ENCODE data around the gene KIAA1958.
A peak's percentile ranks its signal among the peaks of the same experiment; 100 is the strongest.
"Not testable (repeated sequence)": the region's sequence is repeated elsewhere in the genome, so short reads cannot be mapped to it uniquely, and the experiment has no call there.

The KIAA1958 gene

DNA sequence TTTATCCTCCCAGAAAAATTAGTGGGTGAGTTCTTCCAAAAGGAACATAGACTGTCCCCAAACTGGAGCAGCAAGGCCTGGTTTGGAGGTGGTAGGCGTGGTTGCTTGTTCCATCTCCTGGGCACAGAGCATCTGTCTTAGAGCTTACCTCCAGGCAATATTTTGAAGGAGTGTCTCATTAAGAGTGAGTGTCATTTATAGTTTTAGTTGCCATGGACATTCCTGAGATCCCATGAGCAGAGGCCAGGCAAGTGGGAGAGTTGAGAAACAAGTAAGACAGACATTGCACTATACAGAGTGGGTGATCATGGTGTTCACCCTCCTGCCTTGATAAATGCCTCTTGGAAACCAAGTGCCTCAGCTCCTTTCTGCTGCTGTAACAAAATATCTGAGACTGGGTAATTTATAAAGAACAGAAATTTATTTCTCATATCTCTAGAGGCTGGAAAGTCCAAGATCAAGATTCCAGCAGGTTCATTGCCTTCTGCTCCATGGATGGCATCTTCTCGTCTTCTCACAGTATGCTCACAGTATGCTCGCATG lies 68.5 kb downstream of the KIAA1958 start:
- DNase-seq (ENCODE audit: low spot score), result no peak

DNA sequence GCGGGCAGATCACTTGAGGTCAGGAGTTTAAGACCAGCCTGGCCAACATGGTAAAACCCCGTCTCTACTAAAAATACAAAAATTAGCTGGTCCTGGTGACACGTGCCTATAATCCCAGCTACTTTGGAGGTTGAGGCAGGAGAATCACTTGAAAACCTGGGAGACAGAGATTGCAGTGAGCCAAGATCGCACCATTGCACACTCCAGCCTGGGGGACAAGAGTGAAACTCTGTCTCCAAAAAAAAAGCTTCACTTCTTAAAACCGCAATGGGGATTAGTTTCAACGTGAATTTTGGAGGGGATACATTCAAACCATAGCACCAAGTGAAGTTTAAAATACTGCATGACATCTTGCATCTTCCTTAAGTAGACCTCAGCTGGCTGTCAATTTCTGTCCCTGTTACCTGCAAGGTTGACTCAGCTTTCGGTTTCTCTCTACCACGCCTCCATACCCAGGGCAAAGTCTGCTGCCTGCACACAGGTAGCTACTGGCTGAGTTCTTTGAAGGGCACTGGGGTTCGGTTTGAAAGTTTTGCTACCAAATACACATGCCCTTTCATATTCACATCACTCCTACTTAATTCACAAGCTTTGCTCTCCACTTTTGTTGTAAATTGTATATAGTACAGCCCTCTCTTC lies 69.3 kb downstream of the KIAA1958 start:
- no peak for DNase-seq (ENCODE audit: low spot score)

DNA sequence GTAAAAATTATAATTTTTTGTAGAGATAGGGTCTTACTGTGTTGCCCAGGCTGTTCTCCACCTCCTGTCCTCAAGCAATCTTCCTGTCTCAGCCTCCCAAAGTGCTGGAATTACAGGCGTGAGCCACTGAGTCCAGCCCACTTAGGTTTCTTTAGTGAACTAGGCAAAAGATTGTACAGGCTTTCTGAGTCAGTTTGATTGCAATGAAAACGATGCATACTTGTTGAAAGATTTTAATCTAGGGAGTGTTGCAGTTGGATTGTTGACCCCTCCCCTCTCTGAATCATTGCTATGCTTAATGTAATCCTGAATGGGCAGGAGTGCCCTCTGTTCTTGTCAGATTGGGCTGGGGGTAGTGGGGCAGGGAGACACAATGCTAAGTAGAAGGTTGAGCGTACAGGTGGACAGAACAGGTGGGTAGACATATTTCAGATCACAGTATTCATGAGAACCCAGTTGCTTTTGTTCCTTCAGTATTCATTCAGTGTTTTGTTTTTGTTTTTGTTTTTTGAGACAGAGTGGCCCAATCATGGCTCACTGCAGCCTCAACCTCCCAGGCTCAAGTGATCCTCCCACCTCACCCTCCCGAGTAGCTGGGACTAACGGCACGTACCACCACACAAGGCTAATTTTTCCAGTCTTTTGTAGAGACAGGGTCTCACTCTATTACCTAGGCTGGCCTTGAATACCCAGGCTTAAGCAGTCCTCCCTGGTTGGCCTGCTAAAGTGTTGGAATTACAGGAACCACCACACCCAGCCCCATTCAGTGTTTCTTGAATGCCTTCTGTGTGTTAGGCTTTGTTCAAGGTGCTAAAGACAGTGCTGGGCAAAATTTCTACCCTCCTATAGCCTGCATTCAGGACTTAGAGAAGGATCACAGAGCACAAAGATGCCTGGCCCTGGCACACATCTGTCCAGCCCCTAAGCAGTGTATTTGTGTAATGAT lies 70.1 kb downstream of the KIAA1958 start:
- DNase-seq (ENCODE audit: low spot score), result peak; percentile 64

DNA sequence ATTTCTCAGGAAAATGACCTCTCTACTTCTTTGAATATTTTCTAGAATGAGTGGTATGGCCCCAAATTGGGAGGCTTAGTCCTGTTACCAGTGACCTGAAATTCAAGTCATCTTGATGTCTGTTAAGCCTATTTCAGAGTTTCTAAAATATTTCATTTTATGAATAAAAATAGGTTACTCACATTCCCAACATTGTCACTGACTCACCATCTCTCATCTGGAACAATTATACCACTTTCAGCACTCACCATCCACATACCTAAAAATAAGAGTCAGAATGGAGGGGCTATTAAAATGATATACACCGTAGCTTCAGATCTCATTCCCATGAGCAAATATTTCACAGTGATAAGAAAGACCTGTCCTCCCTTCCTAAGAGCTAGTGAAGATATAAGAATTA lies 71.8 kb downstream of the KIAA1958 start:
- DNase-seq (ENCODE audit: low spot score), result peak; percentile 74

DNA sequence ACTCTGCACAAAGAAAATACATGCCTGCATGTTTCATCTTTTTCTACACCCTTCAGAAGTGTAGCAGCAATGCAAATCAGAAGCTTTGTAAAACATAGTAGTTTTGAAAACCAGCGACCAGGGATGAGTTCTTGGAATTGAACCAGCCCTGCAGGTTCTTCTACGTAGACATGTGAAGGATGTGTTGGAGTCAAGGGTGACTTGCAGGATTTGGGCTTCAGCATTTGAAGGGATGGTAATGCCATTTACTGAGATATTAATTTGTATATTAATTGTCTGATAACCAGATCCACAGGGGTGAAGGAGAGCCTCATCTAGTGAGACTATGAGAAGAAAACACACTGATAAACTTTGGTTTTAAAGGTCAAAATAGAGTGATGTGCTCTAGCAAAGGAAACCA lies 72.4 kb downstream of the KIAA1958 start:
- no peak for DNase-seq (ENCODE audit: low spot score)

DNA sequence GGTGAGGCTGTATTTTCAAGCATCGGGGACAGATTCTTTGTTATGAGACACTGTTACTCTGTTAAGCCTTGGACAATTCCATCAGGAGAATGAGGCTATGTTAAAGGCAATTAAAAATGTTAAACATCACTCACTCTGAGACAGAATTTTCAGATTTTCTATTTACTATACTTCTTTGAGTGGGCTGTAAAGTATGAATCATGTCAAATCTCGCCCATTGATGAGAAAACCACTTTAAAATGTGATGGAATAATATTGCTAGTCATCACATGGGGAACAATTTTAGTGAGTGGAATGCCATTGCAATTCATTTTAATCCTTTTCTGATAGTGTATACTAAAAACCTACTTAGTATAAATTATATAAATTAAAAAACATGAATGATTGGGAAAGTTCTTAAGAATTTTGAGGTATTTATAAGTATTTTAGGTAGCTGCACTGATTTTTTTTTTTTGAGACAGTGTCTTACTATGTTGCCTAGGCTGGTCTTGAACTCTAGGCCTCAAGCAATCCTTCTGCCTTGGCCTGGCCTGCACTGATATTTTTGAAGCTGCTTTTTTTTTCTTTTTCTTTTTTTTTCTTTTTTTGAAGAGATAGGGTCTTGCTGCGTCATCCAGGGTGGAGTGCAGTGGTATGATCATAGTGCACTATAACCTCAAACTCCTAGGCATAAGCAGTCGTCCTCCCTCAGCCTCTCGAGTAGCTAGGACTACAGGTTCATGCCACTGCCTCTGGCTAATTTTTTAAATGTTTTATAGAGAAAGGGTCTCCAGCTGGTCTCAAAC lies 73.2 kb downstream of the KIAA1958 start:
- no peak for DNase-seq (ENCODE audit: low spot score)

DNA sequence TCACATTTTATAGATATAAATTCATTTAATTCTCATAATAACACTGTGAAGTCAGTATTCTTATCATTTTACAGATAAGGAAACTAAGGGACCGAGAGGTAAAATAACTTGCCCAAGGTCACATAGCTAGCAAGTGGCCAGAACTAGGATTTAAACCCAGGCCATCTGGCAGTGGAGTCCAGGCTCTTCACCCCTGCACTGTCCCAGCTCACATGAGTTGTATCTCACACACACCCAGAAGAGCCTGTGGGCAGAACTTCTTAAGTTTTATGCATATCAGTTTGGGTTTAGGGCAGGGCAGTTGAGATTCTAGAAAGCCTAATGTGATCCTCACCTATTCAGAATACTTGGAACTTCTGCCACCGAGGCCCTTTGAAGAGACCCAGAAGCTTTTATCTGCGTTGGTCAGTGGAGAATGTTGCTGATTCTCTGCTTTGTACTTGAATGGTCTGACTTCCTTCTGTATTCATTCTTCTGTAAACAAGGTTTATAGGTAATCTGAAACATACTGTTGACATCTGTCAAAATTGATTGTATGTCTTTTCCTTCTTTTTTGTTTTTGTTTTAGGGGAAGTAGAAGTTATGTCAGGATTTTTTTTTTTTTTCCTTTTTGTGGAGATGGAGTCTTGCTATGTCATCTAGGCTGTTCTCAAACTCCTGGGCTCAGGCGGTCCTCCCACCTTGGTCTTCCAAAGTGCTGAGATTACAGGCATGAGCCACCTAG lies 75.8 kb downstream of the KIAA1958 start:
- DNase-seq (ENCODE audit: low spot score), result no peak

DNA sequence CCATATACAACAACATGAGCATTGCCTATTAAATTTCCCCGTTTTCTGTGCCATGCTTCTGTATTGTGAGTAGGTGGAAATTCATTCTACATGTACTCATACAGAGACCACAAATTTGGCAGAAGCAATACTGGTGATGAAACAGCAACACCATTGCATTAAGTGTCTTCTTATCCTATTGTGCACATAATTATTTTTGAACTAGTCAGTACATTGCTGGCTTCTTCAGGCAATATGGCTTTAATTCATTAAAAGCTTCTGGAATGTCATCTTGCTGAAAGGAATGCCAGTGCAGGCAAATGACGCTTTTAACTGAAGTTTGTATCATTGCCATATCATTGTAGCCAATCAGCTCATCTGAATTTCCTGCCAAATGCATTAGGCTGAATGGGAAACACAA lies 82.6 kb downstream of the KIAA1958 start:
- DNase-seq (ENCODE audit: low spot score), result peak; percentile 75

DNA sequence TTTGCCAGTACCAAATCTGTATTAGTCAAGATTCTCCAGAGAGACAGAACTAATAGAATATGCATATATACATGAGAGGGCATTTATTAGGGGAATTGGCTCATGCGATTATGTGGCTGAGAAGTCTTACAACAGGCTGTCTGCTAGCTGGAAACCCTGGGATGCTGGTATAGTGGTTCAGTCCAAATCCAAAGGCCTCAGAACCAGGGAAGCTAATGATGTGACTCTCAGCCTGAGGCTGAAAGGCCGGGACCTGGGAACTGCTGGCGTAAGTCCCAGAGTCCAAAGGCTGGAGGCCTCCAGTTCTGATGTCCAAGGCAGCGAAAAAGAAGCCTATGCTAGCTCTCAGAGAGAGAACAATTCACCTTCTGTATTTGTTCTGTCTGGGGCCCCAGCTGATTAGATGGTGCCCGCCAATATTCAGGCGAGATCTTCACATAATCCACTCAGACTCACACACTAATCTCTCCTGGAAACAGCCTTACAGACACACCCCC lies 84.1 kb downstream of the KIAA1958 start:
- no peak for DNase-seq (ENCODE audit: low spot score)

DNA sequence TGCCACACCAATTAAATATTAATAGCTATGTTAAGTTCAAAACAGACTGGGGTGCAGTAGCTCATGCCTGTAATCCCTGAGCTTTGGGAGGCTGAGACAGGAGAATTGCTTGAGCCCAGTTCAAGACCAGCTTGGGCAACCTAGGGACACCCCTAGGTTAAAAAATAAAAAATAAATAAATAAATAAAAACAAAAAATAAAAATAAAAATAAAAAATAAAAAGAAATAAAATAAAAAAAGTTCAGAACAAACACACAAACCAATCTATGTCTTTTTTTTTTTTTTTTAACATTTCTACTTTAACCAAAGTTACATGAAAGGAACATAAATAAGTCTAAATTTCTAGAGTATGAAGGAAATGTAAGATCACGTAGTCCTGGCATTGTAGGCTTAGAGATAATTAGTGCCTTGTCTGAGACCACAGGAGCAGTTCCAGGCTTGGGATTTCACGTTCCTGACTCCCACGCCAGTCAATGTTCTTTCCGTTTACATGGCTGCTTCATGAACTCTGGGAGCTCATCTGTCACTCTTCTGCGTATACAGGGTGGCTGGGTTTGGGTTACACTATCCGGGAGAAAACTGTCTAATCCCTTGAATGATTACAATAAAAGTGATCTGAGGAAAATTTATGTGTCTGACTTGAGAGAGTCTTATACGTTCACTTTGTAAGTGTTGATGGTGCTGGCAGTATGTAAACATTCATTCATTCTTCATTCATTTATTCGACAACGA lies 85.2 kb downstream of the KIAA1958 start:
- no peak for DNase-seq (ENCODE audit: low spot score)

DNA sequence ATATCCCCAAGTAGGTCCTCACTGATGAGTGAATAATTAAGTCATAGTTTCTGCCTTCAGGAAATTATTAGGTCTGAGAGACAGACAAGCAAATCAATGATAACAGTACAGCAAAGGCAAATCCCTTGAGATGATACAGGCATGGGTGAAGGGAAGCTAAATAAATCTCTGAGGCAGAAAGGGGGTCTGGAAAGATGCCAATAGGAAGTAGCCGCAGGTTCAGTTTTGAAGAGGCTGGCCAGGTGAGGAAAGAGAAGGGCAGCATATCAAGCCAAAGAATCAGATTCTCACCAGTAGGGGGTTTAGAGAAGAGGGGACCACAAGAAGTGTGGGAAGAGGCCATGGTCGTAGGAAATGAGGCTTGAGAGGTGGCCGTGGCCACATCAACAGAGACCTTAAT lies 85.8 kb downstream of the KIAA1958 start:
- DNase-seq (ENCODE audit: low spot score), result no peak

DNA sequence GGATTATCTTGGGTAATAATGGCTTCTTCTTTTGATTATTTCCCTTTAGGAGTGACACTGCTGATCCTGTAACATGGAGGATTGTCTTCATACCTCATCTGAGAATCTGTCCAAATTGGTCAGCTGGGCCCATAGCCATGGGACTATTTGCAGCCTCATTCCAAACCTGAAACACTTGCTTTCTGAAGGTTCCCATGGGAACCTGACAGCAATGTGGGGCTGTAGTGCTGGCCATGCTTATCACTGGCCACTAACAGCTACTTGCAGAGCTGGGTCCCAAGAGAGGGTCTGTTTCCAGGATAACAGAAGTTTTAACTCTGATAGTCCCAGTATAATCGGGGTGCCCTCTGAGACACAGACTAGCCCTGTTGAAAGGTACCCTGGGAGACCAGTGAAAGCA lies 87.4 kb downstream of the KIAA1958 start:
- no peak for DNase-seq (ENCODE audit: low spot score)

DNA sequence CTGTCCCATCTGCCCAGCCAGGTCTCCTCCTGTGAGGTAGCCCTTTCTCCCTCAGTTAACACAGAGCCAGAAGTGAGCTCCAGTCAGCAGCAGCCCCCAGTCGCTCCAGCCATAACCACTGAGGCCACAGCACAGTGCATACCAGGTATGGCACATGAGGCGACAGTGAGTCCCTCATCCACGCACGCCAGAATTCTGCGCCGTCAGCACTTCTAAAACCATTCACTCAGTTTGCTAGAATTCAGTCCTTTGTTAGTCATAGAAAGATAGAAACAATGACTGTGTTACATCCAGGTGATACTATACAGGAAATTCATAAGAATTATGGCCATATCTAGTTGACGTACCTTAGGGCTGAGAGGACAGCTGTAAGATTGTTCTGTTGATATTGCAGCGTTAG lies 88.5 kb downstream of the KIAA1958 start:
- no peak for DNase-seq (ENCODE audit: low spot score)

DNA sequence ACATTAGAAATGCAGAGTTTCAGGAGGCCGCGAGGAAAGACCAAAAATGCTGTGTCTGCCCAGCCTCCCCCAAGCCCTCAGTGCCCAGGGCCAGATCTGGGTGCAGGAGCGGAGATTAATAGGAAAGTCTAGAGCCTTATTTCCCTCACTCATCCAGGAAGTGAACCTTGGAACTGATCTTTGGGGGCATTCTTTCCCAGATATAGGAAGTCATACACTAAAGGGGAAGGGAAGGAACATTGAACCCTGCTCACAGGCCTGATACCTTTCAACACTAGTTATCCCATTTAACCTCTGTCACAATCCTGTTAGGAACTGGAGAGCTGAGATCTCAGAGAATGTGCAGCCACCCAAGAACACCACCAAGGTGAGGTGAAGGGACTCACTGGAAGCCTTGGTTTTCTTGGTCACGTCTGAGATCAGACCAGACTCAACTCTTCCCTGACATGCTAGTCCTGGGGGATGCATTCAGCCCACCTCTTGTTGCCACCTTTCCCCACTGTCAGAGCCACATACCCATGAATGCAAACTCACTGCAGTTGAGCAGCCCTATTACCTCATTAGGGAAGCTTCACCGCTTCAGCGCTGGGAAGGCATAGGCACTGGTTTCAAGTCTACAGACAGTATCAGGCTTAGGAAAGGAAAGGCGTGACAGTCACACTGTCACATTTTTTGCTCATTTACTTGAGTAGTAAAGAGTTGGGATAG lies 95.0 kb downstream of the KIAA1958 start:
- DNase-seq (ENCODE audit: low spot score), result no peak

DNA sequence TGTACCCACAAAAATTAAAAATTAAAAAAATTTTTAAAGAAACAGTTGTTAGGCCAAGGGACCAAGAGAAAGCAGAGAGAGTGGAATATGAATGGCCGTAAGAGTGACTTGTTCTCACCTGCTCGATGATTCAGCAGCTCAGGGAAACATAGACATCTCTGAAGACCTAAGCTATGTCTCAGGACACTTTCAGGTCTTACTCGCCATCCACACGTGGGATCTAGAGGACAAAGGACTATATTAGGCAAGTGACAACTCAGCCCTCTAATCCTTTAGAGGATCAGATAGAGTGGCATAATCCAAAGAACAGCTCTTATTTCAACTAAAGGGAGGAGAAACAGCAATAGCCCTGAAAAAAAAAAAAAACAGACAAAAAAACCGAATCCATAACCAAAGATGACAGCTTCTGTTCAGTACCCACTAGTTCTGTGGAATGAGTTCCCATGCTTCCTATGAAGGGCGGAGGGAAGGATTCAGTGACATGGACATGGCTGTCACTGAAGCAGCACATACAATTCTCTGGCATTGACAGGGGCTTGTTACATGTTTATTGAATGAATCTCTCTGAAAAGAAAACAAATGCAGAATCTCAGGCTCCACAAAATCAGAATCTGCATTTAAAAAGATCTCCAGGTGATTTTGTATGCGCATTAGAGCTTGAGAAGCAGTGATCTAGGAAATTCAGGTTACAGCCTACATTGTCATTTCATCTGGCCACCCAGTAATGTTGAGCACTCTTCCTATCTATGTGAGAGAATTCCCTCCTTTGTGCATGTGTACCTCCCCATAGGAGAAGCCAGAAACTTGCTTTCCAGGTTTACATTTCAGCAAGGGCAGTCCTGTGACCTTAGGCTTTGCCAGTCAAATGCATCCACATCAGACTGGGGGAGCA lies 96.0 kb downstream of the KIAA1958 start:
- DNase-seq (ENCODE audit: low spot score), result no peak

DNA sequence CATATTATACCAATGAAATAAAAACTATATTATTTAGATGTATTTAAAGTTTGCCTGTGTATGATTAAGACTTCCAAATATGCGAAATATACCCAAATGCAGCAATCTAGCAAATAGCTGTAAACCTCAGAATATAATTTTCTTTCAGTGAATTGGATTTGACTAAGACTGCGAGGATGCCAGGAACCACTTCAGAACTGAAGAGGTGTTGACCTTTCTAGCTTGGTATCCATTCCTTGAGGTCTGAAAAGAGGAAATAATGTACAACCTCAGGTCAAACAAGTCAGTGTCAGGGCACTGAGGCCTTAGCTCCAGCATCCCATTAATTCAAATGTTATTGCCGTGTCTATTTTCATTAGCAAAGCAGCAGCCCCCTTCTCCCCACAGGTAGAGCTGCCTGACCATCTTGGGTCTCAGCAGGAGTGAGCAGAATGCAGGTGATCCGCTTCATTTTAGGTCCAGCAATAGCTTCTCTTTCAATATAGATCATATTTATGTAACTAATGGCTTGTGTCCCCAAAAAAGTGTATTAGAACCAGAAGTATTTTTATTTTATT lies 100.0 kb downstream of the KIAA1958 start:
- peak; percentile 5 for DNase-seq (ENCODE audit: low spot score)

DNA sequence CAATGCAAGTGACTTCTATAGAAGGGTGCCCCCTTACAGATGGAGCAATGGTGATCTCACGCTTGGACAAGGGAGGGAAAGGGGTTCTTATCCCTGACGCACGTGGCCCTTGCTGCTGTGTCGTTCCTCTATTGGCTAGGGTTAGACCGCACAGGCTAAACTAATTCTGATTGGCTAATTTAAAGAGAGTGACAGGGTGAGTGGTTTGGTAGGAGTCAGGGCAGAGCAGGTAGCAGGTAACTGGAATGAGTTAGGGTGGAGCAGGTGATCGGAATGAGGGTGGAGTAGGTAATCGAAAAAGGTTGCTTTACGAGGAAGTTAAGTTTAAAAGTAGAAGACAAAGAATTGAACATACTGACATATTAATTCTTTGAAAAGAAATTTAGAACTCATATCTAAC lies 105.2 kb downstream of the KIAA1958 start:
- not testable (repeated sequence) for DNase-seq (ENCODE audit: low spot score)

DNA sequence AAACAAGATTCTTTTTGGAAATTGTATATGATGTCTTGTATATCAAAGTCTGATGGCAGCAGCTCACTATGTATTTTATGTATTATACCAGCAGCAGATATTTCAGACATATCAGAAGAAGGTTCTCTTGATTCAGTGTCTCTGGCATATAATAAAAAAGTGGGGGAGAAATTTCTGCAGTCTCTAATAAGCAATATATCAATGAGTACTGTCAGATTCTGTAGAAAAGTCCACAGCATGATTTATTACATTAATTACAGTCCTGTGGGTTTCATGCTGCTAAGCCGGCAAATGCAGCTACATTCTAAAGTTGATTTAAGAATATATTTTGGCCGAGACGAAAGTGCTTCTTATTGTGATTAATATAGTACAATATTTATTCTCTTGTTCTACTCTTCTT lies 113.1 kb downstream of the KIAA1958 start:
- DNase-seq (ENCODE audit: low spot score), result no peak

DNA sequence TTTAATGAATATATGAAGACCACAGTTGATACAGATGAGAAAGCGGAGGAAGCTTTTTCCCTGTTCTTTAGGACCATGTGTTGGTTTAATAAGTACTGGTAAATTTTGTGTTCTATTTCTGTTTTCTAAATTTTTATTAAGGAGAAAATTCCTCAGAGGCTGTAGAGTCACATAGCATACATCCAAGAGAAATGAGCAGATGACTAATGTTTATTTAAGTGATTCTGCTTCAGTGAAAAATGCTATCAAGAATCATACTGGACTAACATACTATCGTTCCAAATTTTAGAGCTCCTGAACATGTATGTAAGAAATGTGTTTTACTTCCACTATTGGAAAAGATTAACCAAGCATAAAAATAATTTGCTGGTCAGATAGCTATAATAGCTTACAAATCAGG lies 115.0 kb downstream of the KIAA1958 start:
- peak; percentile 9 for DNase-seq (ENCODE audit: low spot score)

All from GM03348 (cell line).